Measurements from ENCODE around the gene RFX8.
"Not testable (repeated sequence)": the region's sequence is repeated elsewhere in the genome, so short reads cannot be mapped to it uniquely, and the experiment has no call there.

The RFX8 gene

GRCh38 chr2:101474731-101475384 lies at the start of gene RFX8:
RFX8 (minus strand) TSS chr2:101475112; CDS start chr2:101466848, 8,264 bp downstream.
- H3K27ac Mint-ChIP-seq = peak within 1 kb of the TSS; percentile 29
- DNase-seq (ENCODE audit: low spot score in 2 of 2) (peak; percentile 30 to 72), ATAC-seq (peak; percentile 98)
- no peaks in the 10 kb centered on the region for H3K9me3 Mint-ChIP-seq
- peaks cover 8% of the 10 kb centered on the region for H3K4me1 Mint-ChIP-seq
- no peaks in the 10 kb centered on the region for H3K36me3 Mint-ChIP-seq
- H3K4me3 Mint-ChIP-seq = peak within 1 kb of the TSS; percentile 69

GRCh38 chr2:101521487-101521886 lies 46.6 kb upstream of the RFX8 start:
- DNase-seq (ENCODE audit: low spot score in 2 of 2) (peak in 1 of 2 donors; percentile 22), ATAC-seq (no peak)
- Mint-ChIP-seq H3K4me1 (peaks cover 18% of the 10 kb centered on the region), H3K27ac (no peak overlapping the region), H3K4me3 (no peak overlapping the region), H3K36me3 (no peaks in the 10 kb centered on the region), H3K9me3 (peaks cover 4% of the 10 kb centered on the region)

- Mint-ChIP-seq H3K27ac (no peak overlapping the region), H3K4me3 (no peak overlapping the region), H3K9me3 (peaks cover 4% of the 10 kb centered on the region), H3K4me1 (peaks cover 18% of the 10 kb centered on the region), H3K36me3 (no peaks in the 10 kb centered on the region)
- no peak for ATAC-seq
- DNase-seq (ENCODE audit: low spot score in 2 of 2) = peak in 1 of 2 donors; percentile 26
Measured at GRCh38 chr2:101520246-101520645, 45.3 kb upstream of the RFX8 start.

- Mint-ChIP-seq H3K9me3 (peaks cover 4% of the 10 kb centered on the region), H3K4me3 (no peak overlapping the region), H3K36me3 (no peaks in the 10 kb centered on the region), H3K4me1 (peaks cover 18% of the 10 kb centered on the region), H3K27ac (no peak overlapping the region)
- DNase-seq (ENCODE audit: low spot score in 2 of 2) = peak in 1 of 2 donors; percentile 7
- ATAC-seq = no peak
Measured at GRCh38 chr2:101518578-101519492, 43.9 kb upstream of the RFX8 start.

GRCh38 chr2:101517758-101518271 lies 42.9 kb upstream of the RFX8 start:
- peaks cover 4% of the 10 kb centered on the region for H3K9me3 Mint-ChIP-seq
- ATAC-seq (peak; percentile 35), DNase-seq (ENCODE audit: low spot score in 2 of 2) (no peak)
- H3K27ac Mint-ChIP-seq = no peak overlapping the region
- H3K4me3 Mint-ChIP-seq = no peak overlapping the region
- peaks cover 18% of the 10 kb centered on the region for H3K4me1 Mint-ChIP-seq
- no peaks in the 10 kb centered on the region for H3K36me3 Mint-ChIP-seq

- DNase-seq (ENCODE audit: low spot score in 2 of 2) (no peak), ATAC-seq (peak; percentile 90)
- H3K9me3 Mint-ChIP-seq = peaks cover 4% of the 10 kb centered on the region
- H3K4me3 Mint-ChIP-seq = no peak overlapping the region
- H3K36me3 Mint-ChIP-seq = no peaks in the 10 kb centered on the region
- H3K4me1 Mint-ChIP-seq = peaks cover 18% of the 10 kb centered on the region
- no peak overlapping the region for H3K27ac Mint-ChIP-seq
Measured at GRCh38 chr2:101516823-101517690, 42.1 kb upstream of the RFX8 start.

- no peaks in the 10 kb centered on the region for H3K36me3 Mint-ChIP-seq
- peaks cover 18% of the 10 kb centered on the region for H3K4me1 Mint-ChIP-seq
- peaks cover 4% of the 10 kb centered on the region for H3K9me3 Mint-ChIP-seq
- no peak for ATAC-seq
- no peak for DNase-seq (ENCODE audit: low spot score in 2 of 2)
- no peak overlapping the region for H3K27ac Mint-ChIP-seq
- H3K4me3 Mint-ChIP-seq = no peak overlapping the region
Measured at GRCh38 chr2:101516349-101516748, 41.4 kb upstream of the RFX8 start.

- no peak for ATAC-seq
- no peak for DNase-seq (ENCODE audit: low spot score in 2 of 2)
- no peak overlapping the region for H3K4me3 Mint-ChIP-seq
- H3K4me1 Mint-ChIP-seq = peaks cover 18% of the 10 kb centered on the region
- H3K27ac Mint-ChIP-seq = no peak overlapping the region
- peaks cover 4% of the 10 kb centered on the region for H3K9me3 Mint-ChIP-seq
- no peaks in the 10 kb centered on the region for H3K36me3 Mint-ChIP-seq
Measured at GRCh38 chr2:101515477-101515876, 40.6 kb upstream of the RFX8 start.

GRCh38 chr2:101512993-101513392 lies 38.1 kb upstream of the RFX8 start:
- peaks cover 14% of the 10 kb centered on the region for H3K4me1 Mint-ChIP-seq
- DNase-seq (ENCODE audit: low spot score in 2 of 2) (no peak), ATAC-seq (no peak)
- no peak overlapping the region for H3K27ac Mint-ChIP-seq
- H3K4me3 Mint-ChIP-seq = no peak overlapping the region
- no peaks in the 10 kb centered on the region for H3K36me3 Mint-ChIP-seq
- peaks cover 4% of the 10 kb centered on the region for H3K9me3 Mint-ChIP-seq

GRCh38 chr2:101511381-101511780 lies 36.5 kb upstream of the RFX8 start:
- ATAC-seq = no peak

GRCh38 chr2:101509499-101510284 lies 34.8 kb upstream of the RFX8 start:
- H3K4me3 Mint-ChIP-seq = no peak overlapping the region
- H3K4me1 Mint-ChIP-seq = no peaks in the 10 kb centered on the region
- no peaks in the 10 kb centered on the region for H3K9me3 Mint-ChIP-seq
- DNase-seq (ENCODE audit: low spot score in 2 of 2) (no peak), ATAC-seq (no peak)
- no peaks in the 10 kb centered on the region for H3K36me3 Mint-ChIP-seq
- H3K27ac Mint-ChIP-seq = no peak overlapping the region

More at GRCh38 chr2:101511381-101511780, 36.5 kb upstream of the RFX8 start:
- no peak for DNase-seq (ENCODE audit: low spot score in 2 of 2)
- Mint-ChIP-seq H3K4me1 (no peaks in the 10 kb centered on the region), H3K9me3 (no peaks in the 10 kb centered on the region), H3K36me3 (no peaks in the 10 kb centered on the region), H3K4me3 (no peak overlapping the region), H3K27ac (no peak overlapping the region)

GRCh38 chr2:101508636-101509035 lies 33.7 kb upstream of the RFX8 start:
- DNase-seq (ENCODE audit: low spot score in 2 of 2) = no peak
- H3K4me1 Mint-ChIP-seq = no peaks in the 10 kb centered on the region
- no peak overlapping the region for H3K4me3 Mint-ChIP-seq
- H3K9me3 Mint-ChIP-seq = no peaks in the 10 kb centered on the region
- no peaks in the 10 kb centered on the region for H3K36me3 Mint-ChIP-seq
- H3K27ac Mint-ChIP-seq = no peak overlapping the region
- ATAC-seq = no peak

GRCh38 chr2:101505276-101505675 lies 30.4 kb upstream of the RFX8 start:
- not testable (repeated sequence) for H3K27ac Mint-ChIP-seq; ATAC-seq; DNase-seq (ENCODE audit: low spot score in 2 of 2); H3K4me3 Mint-ChIP-seq; H3K36me3 Mint-ChIP-seq; H3K9me3 Mint-ChIP-seq
- H3K4me1 Mint-ChIP-seq = peaks cover 13% of the 10 kb centered on the region

GRCh38 chr2:101504744-101505143 lies 29.8 kb upstream of the RFX8 start:
- not testable (repeated sequence) for H3K4me3 Mint-ChIP-seq; ATAC-seq; H3K36me3 Mint-ChIP-seq; H3K27ac Mint-ChIP-seq; DNase-seq (ENCODE audit: low spot score in 2 of 2); H3K9me3 Mint-ChIP-seq
- peaks cover 13% of the 10 kb centered on the region for H3K4me1 Mint-ChIP-seq

Measured in stimulated activated effector memory CD8-positive, alpha-beta T cell treated with anti-CD3 and anti-CD28 coated beads, Interleukin-12 subunit alpha, Interleukin-12 subunit beta, amount 100 ng/mL, for 72 hours (primary cell).